H9 (cell line): ENCODE measurements around the gene PLSCR4. TPM values are rescaled to one million over a fixed set of nuclear protein-coding genes. Genes with fewer than 3 reads are reported as not detected.

Source experiments
- DNase-seq: peaks from one replicate; pipeline ENCODE4 v3.0.0-alpha.2; 2017
- H2AFZ ChIP-seq: one replicate; pipeline ENCODE4 v1.6.1; 2013; ENCODE audit warnings: mild to moderate bottlenecking, low read length, control low read depth, moderate library complexity
- H2AK5ac ChIP-seq: 2 replicates; pipeline ENCODE4 v1.6.1; 2013; ENCODE audit warnings: low read length, control low read depth, mixed read lengths; ENCODE audit not compliant: insufficient read length
- H2BK120ac ChIP-seq: one replicate; pipeline ENCODE4 v1.6.1; 2013; ENCODE audit warnings: low read depth, mild to moderate bottlenecking, low read length, control low read depth, inconsistent platforms; ENCODE audit not compliant: poor library complexity, severe bottlenecking
- H2BK12ac ChIP-seq: 2 replicates; pipeline ENCODE4 v1.6.1; 2013; ENCODE audit warnings: low read length, control low read depth, mixed read lengths, low read depth; ENCODE audit not compliant: insufficient read length
- H2BK15ac ChIP-seq: 2 replicates; pipeline ENCODE4 v1.6.1; 2013; ENCODE audit warnings: low read depth, low read length, control low read depth
- H2BK20ac ChIP-seq: one replicate; pipeline ENCODE4 v1.6.1; 2013; ENCODE audit warnings: low read depth, mild to moderate bottlenecking, low read length, control low read depth, inconsistent platforms; ENCODE audit not compliant: poor library complexity, severe bottlenecking
- H2BK5ac ChIP-seq: 2 replicates; pipeline ENCODE4 v1.6.1; 2013; ENCODE audit warnings: low read length, control low read depth, mixed read lengths; ENCODE audit not compliant: insufficient read length
- H3K14ac ChIP-seq: 2 replicates; pipeline ENCODE4 v1.6.1; 2013; ENCODE audit warnings: low read length, control low read depth; ENCODE audit not compliant: insufficient read depth
- H3K18ac ChIP-seq: 2 replicates; pipeline ENCODE4 v1.6.1; 2013; ENCODE audit warnings: low read depth, mild to moderate bottlenecking, mixed read lengths, low read length, control low read depth; ENCODE audit not compliant: insufficient read length
- H3K23ac ChIP-seq: 2 replicates; pipeline ENCODE4 v1.6.1; 2013; ENCODE audit warnings: low read length, control low read depth, mixed read lengths, low read depth; ENCODE audit not compliant: insufficient read length
- H3K23me2 ChIP-seq: 2 replicates; pipeline ENCODE4 v1.6.1; 2013; ENCODE audit warnings: low read depth, mild to moderate bottlenecking, mixed read lengths, low read length, control low read depth; ENCODE audit not compliant: insufficient read length, poor library complexity, severe bottlenecking
- H3K27ac ChIP-seq: 2 replicates; pipeline ENCODE4 v1.5.1; 2013; ENCODE audit warnings: low read length, control low read depth, mixed read lengths, low read depth; ENCODE audit not compliant: insufficient read length
- H3K27me3 ChIP-seq: 2 replicates; pipeline ENCODE4 v1.6.1; 2013; ENCODE audit warnings: low read length, control low read depth, inconsistent platforms; ENCODE audit not compliant: insufficient read depth
- H3K4ac ChIP-seq: 2 replicates; pipeline ENCODE4 v1.6.1; 2013; ENCODE audit warnings: low read depth, mild to moderate bottlenecking, control low read depth, inconsistent platforms, low read length, moderate library complexity
- H3K4me1 ChIP-seq: 2 replicates; pipeline ENCODE4 v1.6.1; 2013; ENCODE audit warnings: low read length, control low read depth, inconsistent platforms; ENCODE audit not compliant: insufficient read depth
- H3K4me2 ChIP-seq: 2 replicates; pipeline ENCODE4 v1.6.1; 2013; ENCODE audit warnings: low read length, control low read depth, mixed read lengths; ENCODE audit not compliant: insufficient read length, insufficient read depth
- H3K56ac ChIP-seq: 2 replicates; pipeline ENCODE4 v1.6.1; 2013; ENCODE audit warnings: low read depth, mild to moderate bottlenecking, mixed read lengths, low read length, control low read depth; ENCODE audit not compliant: insufficient read length
- H3K79me1 ChIP-seq: 2 replicates; pipeline ENCODE4 v1.6.1; 2013; ENCODE audit warnings: low read depth, mild to moderate bottlenecking, moderate library complexity, low read length, control low read depth, inconsistent platforms; ENCODE audit not compliant: insufficient read depth, poor library complexity, severe bottlenecking
- H3K79me2 ChIP-seq: 2 replicates; pipeline ENCODE4 v1.6.1; 2013; ENCODE audit warnings: low read length, control low read depth, inconsistent platforms; ENCODE audit not compliant: insufficient read depth
- H3K9ac ChIP-seq: 2 replicates; pipeline ENCODE4 v1.6.1; 2013; ENCODE audit warnings: low read length, control low read depth, mixed read lengths; ENCODE audit not compliant: insufficient read length; ENCODE audit errors: extremely low read depth
- H3K9me3 ChIP-seq: one replicate; pipeline ENCODE4 v1.6.1; 2013; ENCODE audit warnings: low read depth, low read length, inconsistent platforms; ENCODE audit not compliant: control insufficient read depth
- H3T11ph ChIP-seq: one replicate; pipeline ENCODE4 v1.6.1; 2013; ENCODE audit warnings: mild to moderate bottlenecking, low read length, control low read depth, inconsistent platforms
- H4K20me1 ChIP-seq: one replicate; pipeline ENCODE4 v1.6.1; 2013; ENCODE audit not compliant: control insufficient read depth, insufficient read length, insufficient read depth
- H4K5ac ChIP-seq: 2 replicates; pipeline ENCODE4 v1.6.1; 2013; ENCODE audit warnings: low read depth, mild to moderate bottlenecking, mixed read lengths, low read length, control low read depth; ENCODE audit not compliant: insufficient read length
- H4K8ac ChIP-seq: replicated peaks from 2 replicates; pipeline ENCODE4 v1.6.1; 2013; ENCODE audit warnings: low read length, control low read depth, mixed read lengths, low read depth; ENCODE audit not compliant: insufficient read length
- H4K91ac ChIP-seq: 2 replicates; pipeline ENCODE4 v1.6.1; 2013; ENCODE audit warnings: low read depth, mild to moderate bottlenecking, moderate library complexity, mixed read lengths, low read length, control low read depth; ENCODE audit not compliant: insufficient read length
- H3K27ac Mint-ChIP-seq, 3 experiments: 2 replicates in 2 of 3; 3 replicates in 1 of 3; pipeline ENCODE4 v1.8.0; 2020 to 2021; ENCODE audit warnings: mixed read lengths in 3 of 3, mild to moderate bottlenecking in 1 of 3, moderate library complexity in 1 of 3
- H3K27me3 Mint-ChIP-seq: 2 replicates; pipeline ENCODE4 v1.8.0; 2021; ENCODE audit warnings: low read depth, mild to moderate bottlenecking, moderate library complexity, mixed read lengths
- H3K36me3 Mint-ChIP-seq, 3 experiments: 2 replicates in 2 of 3; 3 replicates in 1 of 3; pipeline ENCODE4 v1.8.0; 2020 to 2021; ENCODE audit warnings: low read depth in 3 of 3, mixed read lengths in 3 of 3; ENCODE audit not compliant: insufficient read depth in 1 of 3
- H3K4me1 Mint-ChIP-seq, 2 experiments: 2 replicates each; pipeline ENCODE4 v1.8.0; 2020; ENCODE audit warnings: mixed read lengths in 2 of 2
- H3K4me3 Mint-ChIP-seq, 2 experiments: 2 replicates in 1 of 2; 3 replicates in 1 of 2; pipeline ENCODE4 v1.8.0; 2020 to 2021; ENCODE audit warnings: mild to moderate bottlenecking in 2 of 2, mixed read lengths in 2 of 2, moderate library complexity in 1 of 2
- H3K9me3 Mint-ChIP-seq, 2 experiments: 2 replicates in 1 of 2; 3 replicates in 1 of 2; pipeline ENCODE4 v1.8.0; 2020; ENCODE audit warnings: mild to moderate bottlenecking in 2 of 2, mixed read lengths in 2 of 2, moderate library complexity in 1 of 2
- WGBS: extraction: QIAGEN DNeasy Blood & Tissue Kit; methylation state at CpG from one replicate; pipeline ENCODE4 v1.1.7; 2013; ENCODE audit warnings: missing lambda C conversion rate, low lambda C conversion rate, mixed read lengths; ENCODE audit not compliant: insufficient read length; ENCODE audit errors: extremely low coverage; 5-methylcytosine and 5-hydroxymethylcytosine counted together
- total RNA-seq: library from RNA; stranded (reverse); gene quantifications from 2 replicates; pipeline ENCODE4 v1.2.1, GENCODE V29; 2021
- TF ChIP-seq, protein P1 (sequence below): fragments of 200-600 bp; sonication (generic); conservative IDR thresholded peaks from 3 replicates; pipeline ENCODE4 v1.8.0; 2021; ENCODE audit warnings: antibody characterized with exemption, mild to moderate bottlenecking

PLSCR4 gene
- total RNA-seq, 1 experiment from 2014 or later: 1.2 TPM

DNA sequence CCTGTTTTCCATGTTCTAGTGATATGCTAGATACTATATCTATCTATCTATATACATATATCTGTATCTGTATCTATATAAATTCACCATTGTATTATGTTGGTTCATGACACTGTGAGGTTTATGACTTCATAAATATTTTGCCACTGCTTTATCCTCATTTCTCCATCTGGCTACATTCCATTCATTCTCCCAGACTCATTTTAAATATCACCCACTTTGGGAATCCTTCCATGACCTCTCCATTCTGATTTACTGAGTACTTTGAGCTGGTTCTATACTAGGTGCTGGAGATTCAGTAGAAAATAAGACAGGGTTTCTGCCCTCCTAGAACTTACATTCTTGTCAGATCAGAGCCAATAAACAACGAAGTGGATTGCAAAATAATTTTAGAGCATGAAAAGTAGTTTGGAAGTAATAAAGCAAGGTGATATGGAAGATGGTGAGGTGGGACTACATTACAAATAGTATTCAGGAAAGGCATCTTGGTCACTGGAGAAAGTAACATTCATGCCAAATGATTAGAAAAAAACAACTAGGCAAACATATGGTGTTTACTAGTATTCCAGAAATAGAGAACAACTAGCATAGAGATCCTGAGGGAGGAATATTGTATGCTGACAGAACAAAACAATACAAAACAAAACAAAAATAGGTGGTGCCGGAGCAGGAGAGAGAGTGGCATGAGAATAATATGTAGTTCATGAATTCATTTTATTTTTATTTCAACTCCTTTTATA is 11.6 kb upstream of the PLSCR4 start:
- Histone ChIP-seq H3K4ac (no peak overlapping the region), H3K14ac (no peak overlapping the region), H4K8ac (no peak overlapping the region), H2AFZ (no peak overlapping the region), H2BK120ac (no peak overlapping the region), H4K5ac (no peak overlapping the region), H2BK5ac (no peak overlapping the region), H2BK20ac (no peak overlapping the region), H3K18ac (no peak overlapping the region), H3T11ph (no peak overlapping the region), H3K4me1 (peaks cover 10% of the 10 kb centered on the region; the same call in 1 of the 2 replicates), H2BK12ac (no peak overlapping the region), H3K27ac (no peak overlapping the region), H3K23ac (no peak overlapping the region), H4K91ac (no peak overlapping the region), H3K9ac (no peak overlapping the region), H2AK5ac (no peak overlapping the region), H3K79me2 (no peaks in the 10 kb centered on the region), H3K56ac (no peak overlapping the region), H2BK15ac (no peak overlapping the region), H3K23me2 (no peaks in the 10 kb centered on the region), H3K9me3 (no peaks in the 10 kb centered on the region), H3K79me1 (no peaks in the 10 kb centered on the region), H3K4me2 (no peak overlapping the region), H4K20me1 (no peaks in the 10 kb centered on the region), H3K27me3 (no peaks in the 10 kb centered on the region)
- Mint-ChIP-seq H3K27me3 (no peaks in the 10 kb centered on the region), H3K27ac (no peak overlapping the region), H3K36me3 (peaks cover 3 to 7% (median 6%) of the 10 kb centered on the region in 3 experiments; a peak in 6 of 7 replicates), H3K9me3 (peaks cover 0 to 2% of the 10 kb centered on the region in 2 experiments; a peak in 1 of 5 replicates), H3K4me3 (no peak overlapping the region), H3K4me1 (peaks cover 29 to 31% of the 10 kb centered on the region in 2 experiments)
- TF ChIP-seq, protein P1, sequence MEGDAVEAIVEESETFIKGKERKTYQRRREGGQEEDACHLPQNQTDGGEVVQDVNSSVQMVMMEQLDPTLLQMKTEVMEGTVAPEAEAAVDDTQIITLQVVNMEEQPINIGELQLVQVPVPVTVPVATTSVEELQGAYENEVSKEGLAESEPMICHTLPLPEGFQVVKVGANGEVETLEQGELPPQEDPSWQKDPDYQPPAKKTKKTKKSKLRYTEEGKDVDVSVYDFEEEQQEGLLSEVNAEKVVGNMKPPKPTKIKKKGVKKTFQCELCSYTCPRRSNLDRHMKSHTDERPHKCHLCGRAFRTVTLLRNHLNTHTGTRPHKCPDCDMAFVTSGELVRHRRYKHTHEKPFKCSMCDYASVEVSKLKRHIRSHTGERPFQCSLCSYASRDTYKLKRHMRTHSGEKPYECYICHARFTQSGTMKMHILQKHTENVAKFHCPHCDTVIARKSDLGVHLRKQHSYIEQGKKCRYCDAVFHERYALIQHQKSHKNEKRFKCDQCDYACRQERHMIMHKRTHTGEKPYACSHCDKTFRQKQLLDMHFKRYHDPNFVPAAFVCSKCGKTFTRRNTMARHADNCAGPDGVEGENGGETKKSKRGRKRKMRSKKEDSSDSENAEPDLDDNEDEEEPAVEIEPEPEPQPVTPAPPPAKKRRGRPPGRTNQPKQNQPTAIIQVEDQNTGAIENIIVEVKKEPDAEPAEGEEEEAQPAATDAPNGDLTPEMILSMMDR: no peak
- DNase-seq: no peak
- WGBS: no CpG with 5 or more reads among the region's 2 CpGs
